Ishikawa (cell line): ENCODE data around the gene PRDM9.

ENCODE experiments used
- CREB1 ChIP-seq: IDR thresholded peaks from 2 replicates; pipeline ENCODE4 v1.6.1; 2012; ENCODE audit warnings: low read depth
- EP300 ChIP-seq: IDR thresholded peaks from 2 replicates; pipeline ENCODE4 v1.6.1; 2012; ENCODE audit warnings: borderline replicate concordance
- FOXM1 ChIP-seq: IDR thresholded peaks from 2 replicates; pipeline ENCODE4 v1.6.1; 2012; ENCODE audit warnings: low read depth, borderline replicate concordance
- MAX ChIP-seq: IDR thresholded peaks from 2 replicates; pipeline ENCODE4 v1.6.1; 2012
- NFIC ChIP-seq: IDR thresholded peaks from 2 replicates; pipeline ENCODE4 v1.6.1; 2012
- RAD21 ChIP-seq: IDR thresholded peaks from 2 replicates; pipeline ENCODE4 v1.6.1; 2012; ENCODE audit warnings: low read depth
- REST ChIP-seq: IDR thresholded peaks from 2 replicates; pipeline ENCODE4 v1.6.1; 2012; ENCODE audit warnings: low read depth, mild to moderate bottlenecking
- TAF1 ChIP-seq: IDR thresholded peaks from 2 replicates; pipeline ENCODE4 v1.6.1; 2012; ENCODE audit warnings: low read depth, mild to moderate bottlenecking
- ZBTB7A ChIP-seq: IDR thresholded peaks from 2 replicates; pipeline ENCODE4 v1.6.1; 2012; ENCODE audit warnings: low read depth

GRCh38 chr5:23484096-23484495, 23.3 kb upstream of the PRDM9 start:
- TF ChIP-seq REST = no peak
- no peak for TF ChIP-seq FOXM1
- no peak for TF ChIP-seq CREB1
- no peak for TF ChIP-seq RAD21
- no peak for TF ChIP-seq NFIC
- no peak for TF ChIP-seq EP300
- no peak for TF ChIP-seq ZBTB7A
- TF ChIP-seq MAX = no peak
- no peak for TF ChIP-seq TAF1
